ENCODE data around the gene SNED1.

The SNED1 gene

DNA sequence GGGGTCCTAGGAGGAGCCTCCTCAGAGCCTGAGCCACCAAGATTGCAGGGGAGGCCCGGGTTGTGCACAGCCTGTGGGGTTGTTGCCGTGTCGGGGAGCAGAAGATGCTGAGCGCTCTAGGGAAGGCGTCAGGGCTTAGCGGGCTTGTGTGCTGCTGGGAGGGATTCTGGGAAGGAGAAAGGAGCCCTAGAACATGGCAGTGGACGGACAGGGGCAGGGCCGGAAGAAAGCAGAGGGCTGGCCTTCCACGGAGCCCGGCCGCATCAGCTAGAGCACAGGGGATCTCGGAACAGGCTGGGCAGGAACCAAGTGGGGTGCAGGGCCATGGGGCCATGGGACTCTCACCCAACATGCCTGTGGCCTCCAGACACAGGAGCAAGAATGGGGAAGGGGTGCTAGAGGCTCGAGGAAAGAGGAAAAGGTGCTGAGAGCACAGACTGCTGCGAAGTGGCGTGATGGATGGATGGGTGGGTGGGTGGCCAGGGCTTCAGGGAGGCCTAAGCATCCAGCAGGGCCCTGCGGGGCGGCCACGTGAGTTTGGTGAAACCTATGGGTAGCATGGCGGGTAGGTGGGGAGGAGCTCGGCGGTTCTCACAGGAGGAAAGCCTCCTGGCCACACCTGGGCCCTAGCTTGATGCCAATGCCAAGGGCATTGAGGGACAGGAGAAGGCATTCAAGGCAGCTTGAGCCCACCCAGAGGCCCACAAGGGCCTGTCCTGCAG, 67.9 kb downstream of the SNED1 start:
- H3K27me3 ChIP-seq: no peaks in the 10 kb centered on the region
- no peaks in the 10 kb centered on the region for H3K4me1 ChIP-seq
- TF ChIP-seq, protein P1, sequence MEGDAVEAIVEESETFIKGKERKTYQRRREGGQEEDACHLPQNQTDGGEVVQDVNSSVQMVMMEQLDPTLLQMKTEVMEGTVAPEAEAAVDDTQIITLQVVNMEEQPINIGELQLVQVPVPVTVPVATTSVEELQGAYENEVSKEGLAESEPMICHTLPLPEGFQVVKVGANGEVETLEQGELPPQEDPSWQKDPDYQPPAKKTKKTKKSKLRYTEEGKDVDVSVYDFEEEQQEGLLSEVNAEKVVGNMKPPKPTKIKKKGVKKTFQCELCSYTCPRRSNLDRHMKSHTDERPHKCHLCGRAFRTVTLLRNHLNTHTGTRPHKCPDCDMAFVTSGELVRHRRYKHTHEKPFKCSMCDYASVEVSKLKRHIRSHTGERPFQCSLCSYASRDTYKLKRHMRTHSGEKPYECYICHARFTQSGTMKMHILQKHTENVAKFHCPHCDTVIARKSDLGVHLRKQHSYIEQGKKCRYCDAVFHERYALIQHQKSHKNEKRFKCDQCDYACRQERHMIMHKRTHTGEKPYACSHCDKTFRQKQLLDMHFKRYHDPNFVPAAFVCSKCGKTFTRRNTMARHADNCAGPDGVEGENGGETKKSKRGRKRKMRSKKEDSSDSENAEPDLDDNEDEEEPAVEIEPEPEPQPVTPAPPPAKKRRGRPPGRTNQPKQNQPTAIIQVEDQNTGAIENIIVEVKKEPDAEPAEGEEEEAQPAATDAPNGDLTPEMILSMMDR (IDR thresholded peaks at IDR 0.05; ENCODE audit: low read depth, low read length): no peak
- DNase-seq: no peak
- H3K36me3 ChIP-seq: no peaks in the 10 kb centered on the region
- H3K4me3 ChIP-seq (ENCODE audit: low read depth, low read length): no peak overlapping the region
- no peaks in the 10 kb centered on the region for H3K9me3 ChIP-seq

GRCh38 chr2:241066893-241067341, 68.5 kb downstream of the SNED1 start:
- no peak for DNase-seq
- H3K4me3 ChIP-seq (ENCODE audit: low read depth, low read length): no peak overlapping the region
- TF ChIP-seq, protein P1 (IDR thresholded peaks at IDR 0.05; ENCODE audit: low read depth, low read length): no peak
- H3K4me1 ChIP-seq: no peaks in the 10 kb centered on the region
- H3K27me3 ChIP-seq: no peaks in the 10 kb centered on the region
- H3K36me3 ChIP-seq: no peaks in the 10 kb centered on the region
- no peaks in the 10 kb centered on the region for H3K9me3 ChIP-seq

DNA sequence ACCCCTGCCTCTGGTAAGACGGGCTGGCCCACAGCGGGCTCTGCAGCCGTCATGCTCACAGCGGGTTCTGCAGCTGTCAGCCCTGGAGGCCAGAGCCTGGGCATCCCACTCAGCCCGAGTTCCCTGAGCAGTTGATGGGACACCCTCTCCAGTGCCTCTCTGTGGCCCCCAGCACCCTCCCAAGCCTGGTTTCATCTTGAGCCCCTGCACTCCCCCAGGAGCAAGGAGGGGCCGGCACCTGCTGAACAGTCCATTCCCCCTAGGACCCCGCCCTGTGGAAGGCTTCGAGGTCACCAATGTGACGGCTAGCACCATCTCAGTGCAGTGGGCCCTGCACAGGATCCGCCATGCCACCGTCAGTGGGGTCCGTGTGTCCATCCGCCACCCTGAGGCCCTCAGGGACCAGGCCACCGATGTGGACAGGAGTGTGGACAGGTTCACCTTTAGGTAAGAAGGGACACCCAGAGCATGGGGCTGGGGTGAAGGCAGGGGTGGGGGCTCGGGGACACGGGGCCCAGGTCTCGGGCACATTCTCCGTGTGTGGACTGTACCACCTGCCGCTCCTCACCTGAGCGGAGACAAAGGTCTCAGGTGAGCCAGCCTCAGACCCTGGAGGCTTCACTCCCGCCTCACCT, 69.2 kb downstream of the SNED1 start:
- no peak overlapping the region for H3K4me3 ChIP-seq (ENCODE audit: low read depth, low read length)
- no peaks in the 10 kb centered on the region for H3K9me3 ChIP-seq
- H3K36me3 ChIP-seq: no peaks in the 10 kb centered on the region
- no peaks in the 10 kb centered on the region for H3K27me3 ChIP-seq
- no peaks in the 10 kb centered on the region for H3K4me1 ChIP-seq
- TF ChIP-seq, protein P1 (IDR thresholded peaks at IDR 0.05; ENCODE audit: low read depth, low read length): no peak
- DNase-seq: no peak

GRCh38 chr2:241068136-241068941, 69.9 kb downstream of the SNED1 start:
- H3K36me3 ChIP-seq: no peaks in the 10 kb centered on the region
- H3K4me1 ChIP-seq: no peaks in the 10 kb centered on the region
- no peak for DNase-seq
- H3K4me3 ChIP-seq (ENCODE audit: low read depth, low read length): no peak overlapping the region
- TF ChIP-seq, protein P1 (IDR thresholded peaks at IDR 0.05; ENCODE audit: low read depth, low read length): no peak
- no peaks in the 10 kb centered on the region for H3K27me3 ChIP-seq
- H3K9me3 ChIP-seq: no peaks in the 10 kb centered on the region

GRCh38 chr2:241068942-241069810, 70.8 kb downstream of the SNED1 start:
- DNase-seq: no peak
- Histone ChIP-seq H3K4me3 (ENCODE audit: low read depth, low read length) (no peak overlapping the region), H3K27me3 (no peaks in the 10 kb centered on the region), H3K36me3 (no peaks in the 10 kb centered on the region), H3K9me3 (no peaks in the 10 kb centered on the region), H3K4me1 (no peaks in the 10 kb centered on the region)
- TF ChIP-seq, protein P1 (IDR thresholded peaks at IDR 0.05; ENCODE audit: low read depth, low read length): no peak
